Testis (tissue), 3 donors: ENCODE measurements around the gene ITIH3. TPM values are rescaled to one million over a fixed set of nuclear protein-coding genes. Genes with fewer than 3 reads are reported as not detected.

Source experiments
- DNase-seq: peaks from one replicate; pipeline ENCODE4 v3.0.0-alpha.2; 2019
- H3K27ac ChIP-seq, 2 donors: fragments of 200-600 bp; sonication (generic); one replicate each; pipeline ENCODE4 v1.5.1; 2019
- H3K27me3 ChIP-seq: fragments of 200-600 bp; sonication (generic); one replicate; pipeline ENCODE4 v1.5.1; 2019
- H3K36me3 ChIP-seq: fragments of 200-600 bp; sonication (generic); one replicate; pipeline ENCODE4 v1.5.1; 2017; ENCODE audit warnings: low read depth; ENCODE audit errors: missing control alignments
- H3K4me1 ChIP-seq: fragments of 200-600 bp; sonication (generic); one replicate; pipeline ENCODE4 v1.5.1; 2019
- H3K4me3 ChIP-seq, 2 donors: fragments of 200-600 bp; sonication (generic); one replicate each; pipeline ENCODE4 v1.5.1; 2017 to 2019
- H3K9me3 ChIP-seq: fragments of 200-600 bp; sonication (generic); one replicate; pipeline ENCODE4 v1.5.1; 2017
- POLR2A ChIP-seq: fragments of 450-650 bp; IDR thresholded peaks from one replicate; pipeline ENCODE4 v1.6.1; 2017; ENCODE audit warnings: antibody characterized with exemption, mild to moderate bottlenecking, moderate library complexity
- WGBS, 2 donors: methylation state at CpG; one replicate each; pipeline ENCODE4 v1.1.5; 2018; 5-methylcytosine and 5-hydroxymethylcytosine counted together
- intact Hi-C: fragments of 100-400 bp; cut with DNase I; formaldehyde crosslinking; loops from one replicate; pipeline ENCODE4 v1.15.1; 2023; ENCODE audit warnings: low total_unique reads
- polyA plus RNA-seq: library from polyadenylated mRNA; stranded (reverse); fragments of 350-450 nt; fragmentation: Illumina TruSeq; extraction: RNeasy Lipid Tissue Mini Kit (QIAGEN cat#74804); gene quantifications from one replicate; pipeline ENCODE4 v1.2.3, GENCODE V29; 2014; ENCODE audit warnings: low read depth, low replicate concordance; ENCODE audit not compliant: insufficient read depth
- total RNA-seq, 2 donors: library from RNA; depleted of rRNA; stranded (reverse); fragments of >200 nt; gene quantifications; one replicate each; pipeline ENCODE4 v1.2.3, GENCODE V29; 2016
- TF ChIP-seq, protein P1 (sequence below), 3 experiments: fragments of 450-650 bp in 2 of 3; fragments of 200-600 bp in 1 of 3; sonication (generic) in 1 of 3; IDR thresholded peaks; one replicate each; pipeline ENCODE4 v1.5.1; 2016 to 2019; ENCODE audit warnings: antibody characterized with exemption in 3 of 3, mild to moderate bottlenecking in 2 of 3, moderate library complexity in 1 of 3

The ITIH3 gene
- total and polyA plus RNA-seq, 3 donors from 2014 or later: 5.4 to 9.9 (median 6.3) TPM

DNA sequence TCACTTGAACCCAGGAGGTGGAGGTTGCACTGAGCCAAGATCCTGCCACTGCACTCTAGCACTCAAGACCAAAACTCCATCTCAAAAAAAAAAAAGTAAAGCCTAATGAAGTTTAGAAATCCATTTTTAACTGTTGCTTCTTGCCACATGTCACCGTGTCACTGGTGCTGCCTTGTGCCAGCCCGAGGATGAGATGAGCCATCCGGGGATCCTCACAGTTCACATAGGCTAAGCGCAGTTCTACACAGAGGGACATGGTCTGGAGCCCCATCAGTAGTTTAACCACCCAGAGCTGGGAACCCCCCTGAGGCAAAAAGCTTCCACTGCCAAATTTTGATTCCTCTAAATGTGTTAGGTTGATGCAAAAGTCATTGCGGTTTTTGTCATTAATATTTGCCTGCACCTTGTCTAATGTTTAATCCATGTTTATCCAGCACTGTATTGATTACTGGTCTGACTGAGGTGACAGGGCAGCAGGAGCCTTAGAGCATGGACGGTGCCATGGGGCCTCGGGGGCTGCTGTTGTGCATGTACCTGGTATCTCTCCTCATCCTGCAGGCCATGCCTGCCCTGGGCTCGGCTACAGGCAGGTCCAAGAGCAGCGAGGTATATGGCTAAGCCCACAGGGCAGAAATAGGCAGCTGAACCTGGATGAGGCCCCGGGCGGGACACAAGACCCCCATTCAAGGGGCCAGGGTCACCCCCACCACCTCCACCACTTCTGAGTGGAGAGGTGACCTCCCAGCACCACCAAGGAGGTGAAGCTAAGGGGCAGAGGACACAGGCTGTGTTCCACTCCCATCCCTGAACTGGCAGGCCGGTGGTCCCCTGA, 17.3 kb upstream of the ITIH3 start, which contains the start of gene ITIH1:
Gene ITIH1 (plus strand): TSS at position 473 of the 832 bp plus-strand sequence. CDS start 17 bp downstream, at position 490.
- Histone ChIP-seq H3K27ac (no peak within 1 kb of the TSS), H3K4me1 (no peaks in the 10 kb centered on the region), H3K4me3 (no peak within 1 kb of the TSS), H3K36me3 (no peaks in the 10 kb centered on the region), H3K27me3 (no peaks in the 10 kb centered on the region), H3K9me3 (no peaks in the 10 kb centered on the region)
- TF ChIP-seq, protein P1, sequence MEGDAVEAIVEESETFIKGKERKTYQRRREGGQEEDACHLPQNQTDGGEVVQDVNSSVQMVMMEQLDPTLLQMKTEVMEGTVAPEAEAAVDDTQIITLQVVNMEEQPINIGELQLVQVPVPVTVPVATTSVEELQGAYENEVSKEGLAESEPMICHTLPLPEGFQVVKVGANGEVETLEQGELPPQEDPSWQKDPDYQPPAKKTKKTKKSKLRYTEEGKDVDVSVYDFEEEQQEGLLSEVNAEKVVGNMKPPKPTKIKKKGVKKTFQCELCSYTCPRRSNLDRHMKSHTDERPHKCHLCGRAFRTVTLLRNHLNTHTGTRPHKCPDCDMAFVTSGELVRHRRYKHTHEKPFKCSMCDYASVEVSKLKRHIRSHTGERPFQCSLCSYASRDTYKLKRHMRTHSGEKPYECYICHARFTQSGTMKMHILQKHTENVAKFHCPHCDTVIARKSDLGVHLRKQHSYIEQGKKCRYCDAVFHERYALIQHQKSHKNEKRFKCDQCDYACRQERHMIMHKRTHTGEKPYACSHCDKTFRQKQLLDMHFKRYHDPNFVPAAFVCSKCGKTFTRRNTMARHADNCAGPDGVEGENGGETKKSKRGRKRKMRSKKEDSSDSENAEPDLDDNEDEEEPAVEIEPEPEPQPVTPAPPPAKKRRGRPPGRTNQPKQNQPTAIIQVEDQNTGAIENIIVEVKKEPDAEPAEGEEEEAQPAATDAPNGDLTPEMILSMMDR (IDR thresholded peaks at IDR 0.05): no peak
- TF ChIP-seq POLR2A: no peak
- WGBS, 2 donors: 94 to 96% methylated on average over 9 to 12 of the region's 12 CpGs
- intact Hi-C loops: no loop called here
- DNase-seq: no peak

DNA sequence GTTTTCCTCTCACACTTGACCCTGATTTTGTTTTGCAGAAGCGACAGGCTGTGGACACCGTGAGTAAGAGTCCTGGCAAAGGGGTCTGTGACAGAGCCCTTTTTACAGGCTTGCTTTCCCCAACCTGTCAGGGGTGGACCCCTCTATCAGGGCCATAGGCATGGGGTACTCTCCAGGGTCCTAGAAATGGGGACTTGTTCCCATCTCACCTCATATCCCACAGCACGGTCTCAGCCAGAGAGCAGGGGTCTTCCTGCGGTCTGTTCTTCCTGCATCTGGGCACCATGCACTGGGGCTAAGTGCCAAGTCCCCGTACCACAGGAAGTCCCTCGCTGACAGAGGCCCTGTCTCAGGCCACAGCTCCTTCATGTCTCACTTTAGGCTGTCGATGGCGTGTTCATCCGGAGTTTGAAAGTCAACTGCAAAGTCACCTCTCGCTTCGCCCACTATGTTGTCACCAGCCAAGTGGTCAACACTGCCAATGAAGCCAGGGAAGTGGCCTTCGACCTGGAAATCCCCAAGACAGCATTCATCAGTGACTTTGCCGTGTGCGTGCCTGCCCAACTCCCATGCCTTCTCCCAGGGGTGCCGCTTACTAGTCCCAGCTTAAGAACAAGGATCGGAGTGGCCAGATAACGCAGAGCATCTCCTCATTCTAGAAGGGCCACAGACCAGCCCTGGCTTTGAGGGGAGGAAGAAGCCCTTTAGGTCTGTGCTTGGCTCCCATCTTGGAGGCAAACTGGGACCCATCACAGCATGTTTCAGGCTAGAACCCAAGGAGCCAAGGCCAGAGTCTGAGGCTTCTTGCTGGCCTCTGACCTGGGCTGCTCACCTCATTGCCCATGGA, 16.4 kb upstream of the ITIH3 start:
- H3K9me3 ChIP-seq: no peaks in the 10 kb centered on the region
- DNase-seq: no peak
- H3K27ac ChIP-seq: no peak overlapping the region
- TF ChIP-seq POLR2A: no peak
- TF ChIP-seq, protein P1 (IDR thresholded peaks at IDR 0.05): no peak
- no peak overlapping the region for H3K4me3 ChIP-seq
- H3K4me1 ChIP-seq: no peaks in the 10 kb centered on the region
- H3K27me3 ChIP-seq: no peaks in the 10 kb centered on the region
- H3K36me3 ChIP-seq: no peaks in the 10 kb centered on the region
- 83 to 87% methylated on average over 9 to 17 of the region's 17 CpGs for WGBS, 2 donors
- intact Hi-C loops: no loop called here

DNA sequence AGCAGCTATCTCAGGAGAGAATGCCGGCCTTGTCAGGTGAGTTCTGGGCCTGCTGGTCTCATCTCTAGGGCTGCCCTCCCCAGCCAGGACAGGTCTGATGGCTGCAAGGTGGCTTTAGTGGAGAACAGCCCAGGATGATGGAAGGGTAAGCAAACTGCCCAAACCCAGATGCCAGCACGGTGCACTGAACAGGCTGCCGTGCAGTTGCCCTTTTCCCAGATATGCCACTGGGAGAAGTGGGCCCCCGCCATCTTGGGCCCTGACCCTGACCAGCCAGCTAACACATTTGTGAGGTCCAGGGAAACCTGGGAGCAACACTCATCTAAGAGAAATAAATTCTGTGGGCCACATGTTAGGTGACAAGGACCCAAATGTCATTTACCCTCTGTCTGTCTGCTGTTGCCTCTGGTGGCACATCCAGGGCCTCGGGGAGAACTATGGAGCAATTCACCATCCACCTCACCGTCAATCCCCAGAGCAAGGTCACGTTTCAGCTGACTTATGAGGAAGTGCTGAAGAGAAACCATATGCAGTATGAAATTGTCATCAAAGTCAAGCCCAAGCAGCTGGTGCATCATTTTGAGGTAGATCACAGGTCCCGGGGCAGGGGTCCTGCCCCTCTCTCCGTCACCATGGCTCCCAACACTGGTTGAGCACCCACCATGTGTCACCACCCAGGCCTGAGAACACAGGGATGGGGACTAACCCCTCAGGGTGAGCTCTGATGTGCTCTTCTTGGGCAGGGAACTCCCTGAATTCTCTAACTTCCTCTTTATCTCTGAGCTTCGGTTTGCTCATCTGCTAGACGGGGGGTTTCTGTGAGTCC, 15.4 kb upstream of the ITIH3 start:
- WGBS, 2 donors: 84 to 85% methylated on average over 7 to 11 of the region's 11 CpGs
- intact Hi-C loops: no loop called here
- no peaks in the 10 kb centered on the region for H3K4me1 ChIP-seq

More for the DNA sequence above, 15.4 kb upstream of the ITIH3 start:
- H3K27me3 ChIP-seq: no peaks in the 10 kb centered on the region
- H3K36me3 ChIP-seq: no peaks in the 10 kb centered on the region
- no peaks in the 10 kb centered on the region for H3K9me3 ChIP-seq
- TF ChIP-seq, protein P1 (IDR thresholded peaks at IDR 0.05): no peak
- no peak for TF ChIP-seq POLR2A
- no peak for DNase-seq
- H3K27ac ChIP-seq: no peak overlapping the region
- H3K4me3 ChIP-seq: no peak overlapping the region
